GM23338 (cell line): ENCODE measurements around the gene EFTUD2. TPM values are rescaled to one million over a fixed set of nuclear protein-coding genes. Genes with fewer than 3 reads are reported as not detected.

Source experiments
- ATAC-seq: fragments of 200-7000 bp; cut with Tn5 transposase; 3 replicates; pipeline ENCODE4 v1.9.1; 2020
- DNase-seq: peaks from one replicate; pipeline ENCODE4 v3.0.0-alpha.2; 2015; ENCODE audit warnings: low spot score
- H2AFZ ChIP-seq: fragments of 200-600 bp; sonication (generic); 2 replicates; pipeline ENCODE4 v1.8.0; 2016; ENCODE audit warnings: antibody characterized with exemption, mild to moderate bottlenecking, moderate library complexity
- H3F3A ChIP-seq: fragments of 200-600 bp; sonication (generic); replicated peaks from 2 replicates; pipeline ENCODE4 v1.8.0; 2017; ENCODE audit warnings: antibody characterized with exemption, mixed run types, low read depth
- H3K27ac ChIP-seq: fragments of 200-600 bp; sonication (generic); 2 replicates; pipeline ENCODE4 v1.6.1; 2016; ENCODE audit warnings: low read depth
- H3K27me3 ChIP-seq: fragments of 200-600 bp; sonication (generic); 2 replicates; pipeline ENCODE4 v1.8.0; 2016; ENCODE audit warnings: mild to moderate bottlenecking, mixed run types, moderate library complexity; ENCODE audit not compliant: insufficient read depth
- H3K36me3 ChIP-seq: fragments of 200-600 bp; sonication (generic); 2 replicates; pipeline ENCODE4 v1.8.0; 2016; ENCODE audit warnings: mild to moderate bottlenecking; ENCODE audit not compliant: insufficient read depth
- H3K4me1 ChIP-seq: fragments of 200-600 bp; sonication (generic); 2 replicates; pipeline ENCODE4 v1.8.0; 2016; ENCODE audit warnings: mild to moderate bottlenecking, moderate library complexity; ENCODE audit not compliant: insufficient read depth
- H3K4me2 ChIP-seq: fragments of 200-600 bp; sonication (generic); 2 replicates; pipeline ENCODE4 v1.7.1; 2017; ENCODE audit warnings: mixed run types
- H3K4me3 ChIP-seq: fragments of 200-600 bp; sonication (generic); 2 replicates; pipeline ENCODE4 v1.6.1; 2016; ENCODE audit warnings: mixed run types
- H3K79me2 ChIP-seq: fragments of 200-600 bp; sonication (generic); replicated peaks from 2 replicates; pipeline ENCODE4 v1.8.0; 2017; ENCODE audit warnings: mild to moderate bottlenecking; ENCODE audit not compliant: insufficient read depth
- H3K9me2 ChIP-seq: fragments of 200-600 bp; sonication (generic); 2 replicates; pipeline ENCODE4 v1.8.0; 2017; ENCODE audit not compliant: insufficient read depth
- H4K20me1 ChIP-seq: fragments of 200-600 bp; sonication (generic); replicated peaks from 2 replicates; pipeline ENCODE4 v1.8.0; 2017; ENCODE audit warnings: mild to moderate bottlenecking; ENCODE audit not compliant: insufficient read depth
- H3K27ac Mint-ChIP-seq: 2 replicates; pipeline ENCODE4 v1.8.0; 2020; ENCODE audit warnings: inconsistent platforms, mild to moderate bottlenecking, moderate library complexity, mixed read lengths
- H3K27me3 Mint-ChIP-seq: 3 replicates; pipeline ENCODE4 v1.8.0; 2022; ENCODE audit warnings: low read depth, mild to moderate bottlenecking, moderate library complexity, mixed read lengths, inconsistent platforms; ENCODE audit not compliant: insufficient read depth, poor library complexity
- H3K36me3 Mint-ChIP-seq: 3 replicates; pipeline ENCODE4 v1.8.0; 2021; ENCODE audit warnings: low read depth, mild to moderate bottlenecking, inconsistent platforms, moderate library complexity, mixed read lengths
- H3K4me1 Mint-ChIP-seq: 3 replicates; pipeline ENCODE4 v1.8.0; 2020; ENCODE audit warnings: mild to moderate bottlenecking, inconsistent platforms, mixed read lengths
- H3K4me3 Mint-ChIP-seq: 3 replicates; pipeline ENCODE4 v1.8.0; 2021; ENCODE audit warnings: moderate library complexity, mild to moderate bottlenecking, inconsistent platforms, mixed read lengths
- H3K9me3 Mint-ChIP-seq: 3 replicates; pipeline ENCODE4 v1.8.0; 2020; ENCODE audit warnings: moderate library complexity, mild to moderate bottlenecking, inconsistent platforms, mixed read lengths
- CREB1 ChIP-seq: fragments of 250-450 bp; sonication (Bioruptor Pico); IDR thresholded peaks from 2 replicates; pipeline ENCODE4 v1.5.0; 2020; ENCODE audit warnings: low read depth, mild to moderate bottlenecking, moderate library complexity
- EZH2 ChIP-seq: fragments of 200-600 bp; sonication (generic); IDR thresholded peaks from one replicate; pipeline ENCODE4 v1.8.0; 2017; ENCODE audit warnings: antibody characterized with exemption, mild to moderate bottlenecking, low read depth; ENCODE audit not compliant: unreplicated experiment
- EZH2phosphoT487 ChIP-seq: fragments of 200-600 bp; sonication (generic); IDR thresholded peaks from one replicate; pipeline ENCODE4 v1.8.1; 2018; ENCODE audit warnings: antibody characterized with exemption; ENCODE audit not compliant: unreplicated experiment
- JUNB ChIP-seq: IDR thresholded peaks from one replicate; pipeline ENCODE4 v1.6.1; 2016; ENCODE audit warnings: antibody characterized with exemption; ENCODE audit not compliant: unreplicated experiment
- NANOG ChIP-seq: IDR thresholded peaks from 2 replicates; pipeline ENCODE4 v1.6.1; 2016; ENCODE audit warnings: antibody characterized with exemption, borderline replicate concordance
- POLR2AphosphoS5 ChIP-seq: IDR thresholded peaks from 2 replicates; pipeline ENCODE4 v1.6.1; 2016; ENCODE audit warnings: antibody characterized with exemption, low read depth
- STAT1 ChIP-seq: IDR thresholded peaks from one replicate; pipeline ENCODE4 v1.6.1; 2016; ENCODE audit warnings: antibody characterized with exemption; ENCODE audit not compliant: unreplicated experiment
- ZNF114 ChIP-seq: fragments of 250-450 bp; sonication (Bioruptor Pico); IDR thresholded peaks from 2 replicates; pipeline ENCODE4 v1.5.0; 2020; ENCODE audit warnings: mild to moderate bottlenecking, moderate library complexity
- ZNF331 ChIP-seq: fragments of 250-450 bp; sonication (Bioruptor Pico); IDR thresholded peaks from 2 replicates; pipeline ENCODE4 v1.5.0; 2020; ENCODE audit warnings: low read depth, mild to moderate bottlenecking, moderate library complexity
- polyA plus RNA-seq: library from polyadenylated mRNA; unstranded; fragments of >200 nt; fragmentation: Nextera tagmentation; extraction: Ambion mirVana; gene quantifications from 2 replicates; pipeline ENCODE4 v1.2.1, GENCODE V29; 2016
- total RNA-seq: library from RNA; depleted of rRNA; stranded (reverse); fragments of >200 nt; shearing (Covaris generic); gene quantifications from 2 replicates; pipeline ENCODE4 v1.2.3, GENCODE V29; 2014
- TF ChIP-seq, protein P1 (sequence below), 2 experiments: fragments of 200-600 bp in 1 of 2; sonication (generic) in 1 of 2; conservative IDR thresholded peaks; 2 replicates each; pipeline versions ENCODE4 v1.5.1 to v1.6.1; 2016 to 2017; ENCODE audit warnings: antibody characterized with exemption in 2 of 2, low read depth in 2 of 2, mild to moderate bottlenecking in 2 of 2, moderate library complexity in 1 of 2
- TF ChIP-seq, protein P2 (sequence below): IDR thresholded peaks from 2 replicates; pipeline ENCODE4 v1.6.1; 2016; ENCODE audit warnings: antibody characterized with exemption
- TF ChIP-seq, protein P3 (sequence below): fragments of 250-450 bp; sonication (Bioruptor Pico); IDR thresholded peaks from 2 replicates; pipeline ENCODE4 v1.5.0; 2020; ENCODE audit warnings: mild to moderate bottlenecking, moderate library complexity
- TF ChIP-seq, protein P4 (sequence below): IDR thresholded peaks from one replicate; pipeline ENCODE4 v1.6.1; 2018; ENCODE audit warnings: antibody characterized with exemption; ENCODE audit not compliant: unreplicated experiment

EFTUD2 gene
- total and polyA plus RNA-seq, 2 experiments from 2014 or later = 61.6 to 196 TPM

DNA sequence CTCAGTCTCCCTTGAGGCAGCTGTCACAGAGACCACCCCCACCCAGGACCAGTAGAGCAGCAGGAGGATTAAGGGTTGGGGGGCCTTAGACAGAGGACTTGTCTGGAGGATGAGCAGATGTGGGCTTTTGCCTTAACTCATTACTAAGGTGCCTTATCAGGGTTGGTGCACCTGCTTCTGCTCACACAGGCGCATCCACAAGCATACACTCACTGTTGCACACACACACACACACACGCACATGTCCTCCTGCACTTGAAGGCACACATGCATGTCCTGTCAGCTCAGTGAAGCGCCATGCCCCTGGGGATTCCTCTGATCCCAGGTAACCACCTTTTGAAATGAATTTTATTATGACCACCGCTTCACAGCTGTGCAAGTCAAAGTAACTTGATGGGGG is 14.9 kb upstream of the EFTUD2 start:
- H3F3A ChIP-seq = peaks cover 10% of the 10 kb centered on the region; the same call in 1 of the 2 replicates
- ATAC-seq (no peak), DNase-seq (no peak)
- Mint-ChIP-seq H3K9me3 (no peaks in the 10 kb centered on the region), H3K27ac (no peak overlapping the region), H3K4me1 (peaks cover 7% of the 10 kb centered on the region), H3K27me3 (peaks cover 15% of the 10 kb centered on the region), H3K36me3 (no peaks in the 10 kb centered on the region; the same call in 2 of the 3 replicates), H3K4me3 (no peak overlapping the region)
- H3K79me2 ChIP-seq = no peaks in the 10 kb centered on the region
- H3K4me2 ChIP-seq = no peak overlapping the region
- no peak overlapping the region for H2AFZ ChIP-seq
- H3K4me1 ChIP-seq = no peaks in the 10 kb centered on the region; the same call in none of the 2 replicates
- H3K27ac ChIP-seq = no peak overlapping the region
- no peak overlapping the region for H3K4me3 ChIP-seq
- TF ChIP-seq NANOG = no peak
- TF ChIP-seq EZH2 = no peak
- TF ChIP-seq CREB1 = no peak
- TF ChIP-seq, protein P1, sequence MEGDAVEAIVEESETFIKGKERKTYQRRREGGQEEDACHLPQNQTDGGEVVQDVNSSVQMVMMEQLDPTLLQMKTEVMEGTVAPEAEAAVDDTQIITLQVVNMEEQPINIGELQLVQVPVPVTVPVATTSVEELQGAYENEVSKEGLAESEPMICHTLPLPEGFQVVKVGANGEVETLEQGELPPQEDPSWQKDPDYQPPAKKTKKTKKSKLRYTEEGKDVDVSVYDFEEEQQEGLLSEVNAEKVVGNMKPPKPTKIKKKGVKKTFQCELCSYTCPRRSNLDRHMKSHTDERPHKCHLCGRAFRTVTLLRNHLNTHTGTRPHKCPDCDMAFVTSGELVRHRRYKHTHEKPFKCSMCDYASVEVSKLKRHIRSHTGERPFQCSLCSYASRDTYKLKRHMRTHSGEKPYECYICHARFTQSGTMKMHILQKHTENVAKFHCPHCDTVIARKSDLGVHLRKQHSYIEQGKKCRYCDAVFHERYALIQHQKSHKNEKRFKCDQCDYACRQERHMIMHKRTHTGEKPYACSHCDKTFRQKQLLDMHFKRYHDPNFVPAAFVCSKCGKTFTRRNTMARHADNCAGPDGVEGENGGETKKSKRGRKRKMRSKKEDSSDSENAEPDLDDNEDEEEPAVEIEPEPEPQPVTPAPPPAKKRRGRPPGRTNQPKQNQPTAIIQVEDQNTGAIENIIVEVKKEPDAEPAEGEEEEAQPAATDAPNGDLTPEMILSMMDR (conservative IDR thresholded peaks at IDR 0.05; ENCODE audit: low read depth in 2 of 2) = no peak
- TF ChIP-seq, protein P2, sequence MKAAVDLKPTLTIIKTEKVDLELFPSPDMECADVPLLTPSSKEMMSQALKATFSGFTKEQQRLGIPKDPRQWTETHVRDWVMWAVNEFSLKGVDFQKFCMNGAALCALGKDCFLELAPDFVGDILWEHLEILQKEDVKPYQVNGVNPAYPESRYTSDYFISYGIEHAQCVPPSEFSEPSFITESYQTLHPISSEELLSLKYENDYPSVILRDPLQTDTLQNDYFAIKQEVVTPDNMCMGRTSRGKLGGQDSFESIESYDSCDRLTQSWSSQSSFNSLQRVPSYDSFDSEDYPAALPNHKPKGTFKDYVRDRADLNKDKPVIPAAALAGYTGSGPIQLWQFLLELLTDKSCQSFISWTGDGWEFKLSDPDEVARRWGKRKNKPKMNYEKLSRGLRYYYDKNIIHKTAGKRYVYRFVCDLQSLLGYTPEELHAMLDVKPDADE = no peak
- TF ChIP-seq STAT1 = no peak
- TF ChIP-seq ZNF331 (CRISPR knock-in tag) = no peak
- TF ChIP-seq, protein P3, sequence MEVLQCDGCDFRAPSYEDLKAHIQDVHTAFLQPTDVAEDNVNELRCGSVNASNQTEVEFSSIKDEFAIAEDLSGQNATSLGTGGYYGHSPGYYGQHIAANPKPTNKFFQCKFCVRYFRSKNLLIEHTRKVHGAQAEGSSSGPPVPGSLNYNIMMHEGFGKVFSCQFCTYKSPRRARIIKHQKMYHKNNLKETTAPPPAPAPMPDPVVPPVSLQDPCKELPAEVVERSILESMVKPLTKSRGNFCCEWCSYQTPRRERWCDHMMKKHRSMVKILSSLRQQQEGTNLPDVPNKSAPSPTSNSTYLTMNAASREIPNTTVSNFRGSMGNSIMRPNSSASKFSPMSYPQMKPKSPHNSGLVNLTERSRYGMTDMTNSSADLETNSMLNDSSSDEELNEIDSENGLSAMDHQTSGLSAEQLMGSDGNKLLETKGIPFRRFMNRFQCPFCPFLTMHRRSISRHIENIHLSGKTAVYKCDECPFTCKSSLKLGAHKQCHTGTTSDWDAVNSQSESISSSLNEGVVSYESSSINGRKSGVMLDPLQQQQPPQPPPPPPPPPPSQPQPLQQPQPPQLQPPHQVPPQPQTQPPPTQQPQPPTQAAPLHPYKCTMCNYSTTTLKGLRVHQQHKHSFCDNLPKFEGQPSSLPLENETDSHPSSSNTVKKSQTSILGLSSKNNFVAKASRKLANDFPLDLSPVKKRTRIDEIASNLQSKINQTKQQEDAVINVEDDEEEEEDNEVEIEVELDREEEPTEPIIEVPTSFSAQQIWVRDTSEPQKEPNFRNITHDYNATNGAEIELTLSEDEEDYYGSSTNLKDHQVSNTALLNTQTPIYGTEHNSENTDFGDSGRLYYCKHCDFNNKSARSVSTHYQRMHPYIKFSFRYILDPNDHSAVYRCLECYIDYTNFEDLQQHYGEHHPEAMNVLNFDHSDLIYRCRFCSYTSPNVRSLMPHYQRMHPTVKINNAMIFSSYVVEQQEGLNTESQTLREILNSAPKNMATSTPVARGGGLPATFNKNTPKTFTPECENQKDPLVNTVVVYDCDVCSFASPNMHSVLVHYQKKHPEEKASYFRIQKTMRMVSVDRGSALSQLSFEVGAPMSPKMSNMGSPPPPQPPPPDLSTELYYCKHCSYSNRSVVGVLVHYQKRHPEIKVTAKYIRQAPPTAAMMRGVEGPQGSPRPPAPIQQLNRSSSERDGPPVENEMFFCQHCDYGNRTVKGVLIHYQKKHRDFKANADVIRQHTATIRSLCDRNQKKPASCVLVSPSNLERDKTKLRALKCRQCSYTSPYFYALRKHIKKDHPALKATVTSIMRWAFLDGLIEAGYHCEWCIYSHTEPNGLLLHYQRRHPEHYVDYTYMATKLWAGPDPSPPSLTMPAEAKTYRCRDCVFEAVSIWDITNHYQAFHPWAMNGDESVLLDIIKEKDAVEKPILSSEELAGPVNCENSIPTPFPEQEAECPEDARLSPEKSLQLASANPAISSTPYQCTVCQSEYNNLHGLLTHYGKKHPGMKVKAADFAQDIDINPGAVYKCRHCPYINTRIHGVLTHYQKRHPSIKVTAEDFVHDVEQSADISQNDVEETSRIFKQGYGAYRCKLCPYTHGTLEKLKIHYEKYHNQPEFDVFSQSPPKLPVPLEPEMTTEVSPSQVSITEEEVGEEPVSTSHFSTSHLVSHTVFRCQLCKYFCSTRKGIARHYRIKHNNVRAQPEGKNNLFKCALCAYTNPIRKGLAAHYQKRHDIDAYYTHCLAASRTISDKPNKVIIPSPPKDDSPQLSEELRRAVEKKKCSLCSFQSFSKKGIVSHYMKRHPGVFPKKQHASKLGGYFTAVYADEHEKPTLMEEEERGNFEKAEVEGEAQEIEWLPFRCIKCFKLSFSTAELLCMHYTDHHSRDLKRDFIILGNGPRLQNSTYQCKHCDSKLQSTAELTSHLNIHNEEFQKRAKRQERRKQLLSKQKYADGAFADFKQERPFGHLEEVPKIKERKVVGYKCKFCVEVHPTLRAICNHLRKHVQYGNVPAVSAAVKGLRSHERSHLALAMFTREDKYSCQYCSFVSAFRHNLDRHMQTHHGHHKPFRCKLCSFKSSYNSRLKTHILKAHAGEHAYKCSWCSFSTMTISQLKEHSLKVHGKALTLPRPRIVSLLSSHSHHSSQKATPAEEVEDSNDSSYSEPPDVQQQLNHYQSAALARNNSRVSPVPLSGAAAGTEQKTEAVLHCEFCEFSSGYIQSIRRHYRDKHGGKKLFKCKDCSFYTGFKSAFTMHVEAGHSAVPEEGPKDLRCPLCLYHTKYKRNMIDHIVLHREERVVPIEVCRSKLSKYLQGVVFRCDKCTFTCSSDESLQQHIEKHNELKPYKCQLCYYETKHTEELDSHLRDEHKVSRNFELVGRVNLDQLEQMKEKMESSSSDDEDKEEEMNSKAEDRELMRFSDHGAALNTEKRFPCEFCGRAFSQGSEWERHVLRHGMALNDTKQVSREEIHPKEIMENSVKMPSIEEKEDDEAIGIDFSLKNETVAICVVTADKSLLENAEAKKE (CRISPR knock-in tag) = no peak
- no peak for TF ChIP-seq POLR2AphosphoS5
- TF ChIP-seq, protein P4, sequence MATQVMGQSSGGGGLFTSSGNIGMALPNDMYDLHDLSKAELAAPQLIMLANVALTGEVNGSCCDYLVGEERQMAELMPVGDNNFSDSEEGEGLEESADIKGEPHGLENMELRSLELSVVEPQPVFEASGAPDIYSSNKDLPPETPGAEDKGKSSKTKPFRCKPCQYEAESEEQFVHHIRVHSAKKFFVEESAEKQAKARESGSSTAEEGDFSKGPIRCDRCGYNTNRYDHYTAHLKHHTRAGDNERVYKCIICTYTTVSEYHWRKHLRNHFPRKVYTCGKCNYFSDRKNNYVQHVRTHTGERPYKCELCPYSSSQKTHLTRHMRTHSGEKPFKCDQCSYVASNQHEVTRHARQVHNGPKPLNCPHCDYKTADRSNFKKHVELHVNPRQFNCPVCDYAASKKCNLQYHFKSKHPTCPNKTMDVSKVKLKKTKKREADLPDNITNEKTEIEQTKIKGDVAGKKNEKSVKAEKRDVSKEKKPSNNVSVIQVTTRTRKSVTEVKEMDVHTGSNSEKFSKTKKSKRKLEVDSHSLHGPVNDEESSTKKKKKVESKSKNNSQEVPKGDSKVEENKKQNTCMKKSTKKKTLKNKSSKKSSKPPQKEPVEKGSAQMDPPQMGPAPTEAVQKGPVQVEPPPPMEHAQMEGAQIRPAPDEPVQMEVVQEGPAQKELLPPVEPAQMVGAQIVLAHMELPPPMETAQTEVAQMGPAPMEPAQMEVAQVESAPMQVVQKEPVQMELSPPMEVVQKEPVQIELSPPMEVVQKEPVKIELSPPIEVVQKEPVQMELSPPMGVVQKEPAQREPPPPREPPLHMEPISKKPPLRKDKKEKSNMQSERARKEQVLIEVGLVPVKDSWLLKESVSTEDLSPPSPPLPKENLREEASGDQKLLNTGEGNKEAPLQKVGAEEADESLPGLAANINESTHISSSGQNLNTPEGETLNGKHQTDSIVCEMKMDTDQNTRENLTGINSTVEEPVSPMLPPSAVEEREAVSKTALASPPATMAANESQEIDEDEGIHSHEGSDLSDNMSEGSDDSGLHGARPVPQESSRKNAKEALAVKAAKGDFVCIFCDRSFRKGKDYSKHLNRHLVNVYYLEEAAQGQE = no peak
- no peak for TF ChIP-seq EZH2phosphoT487
- TF ChIP-seq ZNF114 (CRISPR knock-in tag) = no peak
- TF ChIP-seq JUNB = no peak
- peaks cover 17% of the 10 kb centered on the region for H3K27me3 ChIP-seq
- no peaks in the 10 kb centered on the region for H4K20me1 ChIP-seq
- no peaks in the 10 kb centered on the region for H3K36me3 ChIP-seq
- H3K9me2 ChIP-seq = no peaks in the 10 kb centered on the region
